Naive thymus-derived CD4-positive, alpha-beta T cell (primary cell): ENCODE measurements around the gene TNFAIP8L1. TPM values are rescaled to one million over a fixed set of nuclear protein-coding genes. Genes with fewer than 3 reads are reported as not detected.

Source experiments
- ATAC-seq: fragments of 150-1000 bp; cut with Tn5 transposase; 2 replicates; pipeline ENCODE4 v1.10.0; 2021; ENCODE audit warnings: mild to moderate bottlenecking, moderate library complexity
- CTCF ChIA-PET: fragments of 350-600 bp; sonication (Branson Sonifier 250); formaldehyde crosslinking; loops from one replicate; lab custom pipeline; 2021; ENCODE audit warnings: antibody characterized with exemption; lab: Charles Lee
- POLR2A ChIA-PET: fragments of 350-600 bp; sonication (Branson Sonifier 250); formaldehyde crosslinking; loops from one replicate; lab custom pipeline; 2021; ENCODE audit warnings: antibody characterized with exemption, inconsistent platforms; lab: Charles Lee
- DNase-seq, 9 donors: peaks; one replicate each; pipeline versions ENCODE4 v3.0.0 to v3.0.0-alpha.2; 2020 to 2022; ENCODE audit warnings: mixed read lengths in 1 of 9
- H3K27ac ChIP-seq: one replicate; pipeline ENCODE4 v1.7.0; 2013; ENCODE audit warnings: mild to moderate bottlenecking, low read depth, low read length, moderate library complexity
- H3K27me3 ChIP-seq, 2 donors: one replicate each; pipeline ENCODE4 v1.7.0; 2013; ENCODE audit warnings: low read length in 2 of 2, mild to moderate bottlenecking in 2 of 2, moderate library complexity in 2 of 2; ENCODE audit not compliant: control insufficient read depth in 2 of 2, insufficient read depth in 2 of 2
- H3K36me3 ChIP-seq, 3 experiments: 1 replicate in 2 of 3; 2 replicates in 1 of 3; pipeline ENCODE4 v1.7.0; 2013; ENCODE audit warnings: low read length in 3 of 3, mild to moderate bottlenecking in 3 of 3, moderate library complexity in 1 of 3; ENCODE audit not compliant: insufficient read depth in 3 of 3, control insufficient read depth in 2 of 3
- H3K4me1 ChIP-seq, 2 donors: one replicate each; pipeline ENCODE4 v1.7.0; 2013; ENCODE audit warnings: low read length in 2 of 2, mild to moderate bottlenecking in 2 of 2, moderate library complexity in 1 of 2; ENCODE audit not compliant: control insufficient read depth in 2 of 2, insufficient read depth in 2 of 2
- H3K4me3 ChIP-seq: 2 replicates; pipeline ENCODE4 v1.7.0; 2013; ENCODE audit warnings: mild to moderate bottlenecking, low read length
- H3K9me3 ChIP-seq, 3 experiments: 1 replicate in 2 of 3; 2 replicates in 1 of 3; pipeline ENCODE4 v1.7.0; 2013; ENCODE audit warnings: low read length in 3 of 3; ENCODE audit not compliant: control insufficient read depth in 2 of 3
- H3K27ac Mint-ChIP-seq, 9 donors: one replicate each; pipeline ENCODE4 v1.8.0; 2020 to 2022; ENCODE audit warnings: mixed read lengths in 9 of 9, mild to moderate bottlenecking in 8 of 9, moderate library complexity in 5 of 9, inconsistent platforms in 2 of 9
- H3K27me3 Mint-ChIP-seq, 5 donors: one replicate each; pipeline ENCODE4 v1.8.0; 2021 to 2022; ENCODE audit warnings: mixed read lengths in 5 of 5, mild to moderate bottlenecking in 1 of 5
- H3K36me3 Mint-ChIP-seq, 5 donors: one replicate each; pipeline ENCODE4 v1.8.0; 2020 to 2022; ENCODE audit warnings: mixed read lengths in 5 of 5, mild to moderate bottlenecking in 3 of 5, inconsistent platforms in 1 of 5
- H3K4me1 Mint-ChIP-seq, 7 donors: one replicate each; pipeline ENCODE4 v1.8.0; 2020 to 2022; ENCODE audit warnings: mixed read lengths in 7 of 7, mild to moderate bottlenecking in 3 of 7, inconsistent platforms in 1 of 7
- H3K4me3 Mint-ChIP-seq, 10 donors: one replicate each; pipeline ENCODE4 v1.8.0; 2020 to 2022; ENCODE audit warnings: mild to moderate bottlenecking in 10 of 10, mixed read lengths in 10 of 10, moderate library complexity in 6 of 10, inconsistent platforms in 2 of 10
- H3K9me3 Mint-ChIP-seq, 11 donors: one replicate each; pipeline ENCODE4 v1.8.0; 2020 to 2022; ENCODE audit warnings: mixed read lengths in 11 of 11, mild to moderate bottlenecking in 4 of 11, inconsistent platforms in 1 of 11, moderate library complexity in 1 of 11
- intact Hi-C, 2 donors: fragments of 100-400 bp; cut with micrococcal nuclease; formaldehyde crosslinking; loops; one replicate each; pipeline ENCODE4 v1.15.1; 2023
- polyA plus RNA-seq, 2 donors: library from polyadenylated mRNA; unstranded; fragments of 300-500 nt; fragmentation: Illumina TruSeq; gene quantifications; one replicate each; pipeline ENCODE4 v1.2.3, GENCODE V29; 2021
- total RNA-seq, 6 experiments: library from RNA in 5 of 6; stranded (reverse) in 5 of 6; gene quantifications; 1 replicate in 5 of 6; 2 replicates in 1 of 6; pipeline ENCODE4 v1.2.3 and lab custom pipeline; 2021 to 2026

TNFAIP8L1 gene
- total and polyA plus RNA-seq, 7 experiments from 2014 or later, result 8.0 to 22.4 (median 20.5) TPM

GRCh38 chr19:4652075-4652474 is 12.8 kb downstream of the TNFAIP8L1 start:
- Histone ChIP-seq H3K27me3 (no peaks in the 10 kb centered on the region), H3K4me1 (no peaks in the 10 kb centered on the region), H3K4me3 (no peak overlapping the region), H3K36me3 (peaks cover 0 to 52% (median 0%) of the 10 kb centered on the region in 3 experiments), H3K27ac (no peak overlapping the region), H3K9me3 (no peaks in the 10 kb centered on the region)
- ATAC-seq (no peak), DNase-seq (no peak)
- peaks cover 0 to 13% (median 0%) of the 10 kb centered on the region in 7 donors for H3K4me1 Mint-ChIP-seq
- ChIA-PET POLR2A (no interaction called here), CTCF (no interaction called here)
- no peaks in the 10 kb centered on the region for H3K27me3 Mint-ChIP-seq
- intact Hi-C loops, result no loop called here
- H3K27ac Mint-ChIP-seq, result no peak overlapping the region
- peaks cover 0 to 13% (median 4%) of the 10 kb centered on the region in 5 donors for H3K36me3 Mint-ChIP-seq
- H3K9me3 Mint-ChIP-seq, result no peaks in the 10 kb centered on the region
- no peak overlapping the region for H3K4me3 Mint-ChIP-seq

DNA sequence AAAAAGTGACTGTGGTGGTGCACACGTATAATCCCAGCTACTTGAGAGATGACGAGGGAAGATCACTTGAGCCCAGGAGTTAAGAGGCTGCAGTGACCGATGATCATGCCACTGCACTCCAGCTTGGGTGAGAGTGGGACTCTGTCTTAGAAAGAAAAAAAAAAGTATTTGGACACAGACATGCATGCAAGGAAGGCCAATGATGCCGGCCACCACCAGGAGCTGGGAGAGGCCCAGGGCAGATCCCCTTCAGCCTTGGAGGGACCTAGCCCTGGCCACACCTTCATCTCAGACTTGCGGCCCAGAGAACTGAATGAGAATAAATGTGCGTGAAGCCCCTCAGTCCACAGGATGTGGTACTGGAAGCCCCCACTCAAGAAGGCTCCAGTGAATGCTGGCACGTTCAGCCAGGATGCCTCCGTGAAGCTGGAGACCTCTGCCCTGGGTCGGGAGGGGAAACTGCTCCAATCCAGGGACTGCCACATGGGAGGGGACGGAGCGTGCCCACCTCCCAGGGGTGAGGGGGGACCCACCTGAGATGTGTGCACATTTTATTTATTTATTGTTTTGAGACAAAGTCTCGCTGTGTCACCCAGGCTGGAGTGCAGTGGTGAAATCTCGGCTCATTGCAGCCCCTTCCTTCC is 14.6 kb downstream of the TNFAIP8L1 start:
- Mint-ChIP-seq H3K27me3 (no peaks in the 10 kb centered on the region), H3K4me1 (peaks cover 0 to 12% (median 0%) of the 10 kb centered on the region in 7 donors), H3K36me3 (peaks cover 0 to 13% (median 4%) of the 10 kb centered on the region in 5 donors), H3K9me3 (no peaks in the 10 kb centered on the region), H3K4me3 (no peak overlapping the region), H3K27ac (peak overlapping the region in 1 of 9 donors; percentile 74)
- H3K36me3 ChIP-seq, result peaks cover 0 to 67% (median 7%) of the 10 kb centered on the region in 3 experiments
- H3K4me3 ChIP-seq, result no peak overlapping the region
- ATAC-seq, result no peak
- DNase-seq, result no peak
- POLR2A ChIA-PET, result no interaction called here
- CTCF ChIA-PET, result no interaction called here
- no peak overlapping the region for H3K27ac ChIP-seq
- no peaks in the 10 kb centered on the region for H3K4me1 ChIP-seq
- no peaks in the 10 kb centered on the region for H3K9me3 ChIP-seq
- intact Hi-C loops, result no loop called here
- no peaks in the 10 kb centered on the region for H3K27me3 ChIP-seq

- CTCF ChIA-PET, result no interaction called here
- no peak for DNase-seq
Measured at GRCh38 chr19:4654437-4655361, 15.4 kb downstream of the TNFAIP8L1 start.

DNA sequence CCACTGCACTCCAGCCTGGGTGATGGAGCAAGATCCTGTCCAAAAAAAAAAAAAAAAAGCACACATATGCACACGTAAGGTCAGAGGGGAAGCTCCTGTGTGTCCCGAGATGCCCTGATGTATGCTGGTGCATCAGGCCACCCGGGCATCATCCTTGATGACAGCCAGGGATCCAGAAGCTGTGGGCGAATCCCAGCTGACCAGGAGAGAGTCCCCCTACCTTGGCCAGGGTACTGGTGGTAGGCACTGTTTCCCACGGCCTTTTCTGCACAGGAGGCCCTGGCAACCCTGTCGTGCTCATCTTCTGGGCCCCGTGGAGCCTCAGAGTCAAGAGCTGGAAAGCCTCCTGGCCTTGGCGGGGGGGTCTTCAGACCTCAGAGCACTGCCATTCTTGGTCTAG is 16.8 kb downstream of the TNFAIP8L1 start:
- Histone ChIP-seq H3K27ac (no peak overlapping the region), H3K9me3 (no peaks in the 10 kb centered on the region), H3K36me3 (peaks cover 0 to 75% (median 14%) of the 10 kb centered on the region in 3 experiments), H3K4me1 (no peaks in the 10 kb centered on the region), H3K27me3 (no peaks in the 10 kb centered on the region), H3K4me3 (no peak overlapping the region)
- H3K36me3 Mint-ChIP-seq, result peaks cover 4 to 17% (median 6%) of the 10 kb centered on the region in 5 donors
- intact Hi-C loops, result no loop called here
- DNase-seq (no peak), ATAC-seq (no peak)
- H3K27me3 Mint-ChIP-seq, result no peaks in the 10 kb centered on the region
- H3K4me1 Mint-ChIP-seq, result peaks cover 0 to 8% (median under 1%) of the 10 kb centered on the region in 7 donors
- ChIA-PET POLR2A (no interaction called here), CTCF (interaction anchor here (0.7 kb wide), 1 partner anchor 286 kb away, joined by 4 read pairs; no protein-coding TSS in a partner anchor)
- no peaks in the 10 kb centered on the region for H3K9me3 Mint-ChIP-seq
- H3K4me3 Mint-ChIP-seq, result no peak overlapping the region
- no peak overlapping the region for H3K27ac Mint-ChIP-seq

More at GRCh38 chr19:4654437-4655361, 15.4 kb downstream of the TNFAIP8L1 start:
- Histone ChIP-seq H3K9me3 (no peaks in the 10 kb centered on the region), H3K27ac (no peak overlapping the region), H3K4me1 (no peaks in the 10 kb centered on the region), H3K36me3 (peaks cover 0 to 69% (median 9%) of the 10 kb centered on the region in 3 experiments), H3K4me3 (no peak overlapping the region), H3K27me3 (no peaks in the 10 kb centered on the region)
- POLR2A ChIA-PET, result no interaction called here
- H3K4me1 Mint-ChIP-seq, result peaks cover 0 to 8% (median 0%) of the 10 kb centered on the region in 7 donors
- no peaks in the 10 kb centered on the region for H3K27me3 Mint-ChIP-seq
- peaks cover 1 to 13% (median 5%) of the 10 kb centered on the region in 5 donors for H3K36me3 Mint-ChIP-seq
- H3K27ac Mint-ChIP-seq, result peak overlapping the region in 2 of 9 donors; percentile 22 to 51
- H3K9me3 Mint-ChIP-seq, result no peaks in the 10 kb centered on the region
- intact Hi-C loops, result no loop called here
- ATAC-seq, result no peak
- H3K4me3 Mint-ChIP-seq, result no peak overlapping the region

DNA sequence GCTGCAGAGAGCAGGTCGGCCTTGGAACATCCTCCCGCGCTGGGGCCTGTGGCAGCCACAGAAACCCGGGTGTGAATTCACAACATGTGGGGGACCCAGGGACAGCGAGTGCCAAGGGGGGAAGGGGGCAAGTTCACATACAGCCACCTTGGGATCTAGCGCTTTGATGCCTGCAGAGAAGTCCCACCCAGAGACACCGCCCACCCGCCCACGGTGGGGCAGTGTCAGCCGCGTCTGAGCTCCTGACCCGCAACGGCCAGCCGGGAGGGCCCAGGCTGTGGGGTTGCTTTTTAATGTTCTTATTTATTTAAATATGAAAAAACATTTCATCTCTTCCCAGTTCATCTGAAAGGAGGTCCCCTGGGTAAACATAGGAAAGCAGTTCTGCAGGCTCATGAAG is 17.9 kb downstream of the TNFAIP8L1 start:
- POLR2A ChIA-PET, result no interaction called here
- Mint-ChIP-seq H3K4me3 (no peak overlapping the region), H3K9me3 (no peaks in the 10 kb centered on the region), H3K27ac (no peak overlapping the region), H3K36me3 (peaks cover 4 to 23% (median 6%) of the 10 kb centered on the region in 5 donors), H3K4me1 (peaks cover 0 to 8% (median 4%) of the 10 kb centered on the region in 7 donors), H3K27me3 (no peaks in the 10 kb centered on the region)
- no peak overlapping the region for H3K4me3 ChIP-seq
- intact Hi-C loops, result no loop called here
- H3K36me3 ChIP-seq, result peaks cover 0 to 80% (median 14%) of the 10 kb centered on the region in 3 experiments
- DNase-seq (no peak), ATAC-seq (no peak)
- CTCF ChIA-PET, result no interaction called here
- H3K9me3 ChIP-seq, result no peaks in the 10 kb centered on the region
- H3K27ac ChIP-seq, result no peak overlapping the region
- no peaks in the 10 kb centered on the region for H3K4me1 ChIP-seq
- H3K27me3 ChIP-seq, result no peaks in the 10 kb centered on the region

DNA sequence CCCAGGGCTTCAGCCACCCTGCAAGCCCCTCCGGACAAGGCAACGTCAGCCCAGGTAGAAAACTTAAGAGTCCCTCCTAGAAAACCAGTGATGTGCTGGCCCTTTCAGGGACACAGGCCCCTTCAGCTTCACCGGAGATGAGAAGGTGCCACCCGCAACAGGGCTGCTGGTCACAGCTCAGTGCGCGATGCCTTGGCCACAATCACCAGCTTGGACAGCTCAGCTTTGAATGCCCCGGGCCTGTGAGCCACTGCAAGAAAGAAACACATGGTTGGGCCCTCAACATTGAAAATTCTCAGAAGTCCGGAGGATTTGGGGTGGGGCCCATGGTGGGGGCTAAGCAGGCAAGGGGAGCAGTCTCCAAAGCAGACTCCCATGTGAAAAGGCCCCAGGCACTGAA is 18.5 kb downstream of the TNFAIP8L1 start:
- intact Hi-C loops, result no loop called here
- Histone ChIP-seq H3K4me1 (no peaks in the 10 kb centered on the region), H3K36me3 (peaks cover 0 to 80% (median 14%) of the 10 kb centered on the region in 3 experiments), H3K4me3 (no peak overlapping the region), H3K27me3 (no peaks in the 10 kb centered on the region), H3K27ac (no peak overlapping the region), H3K9me3 (no peaks in the 10 kb centered on the region)
- peaks cover 4 to 23% (median 6%) of the 10 kb centered on the region in 5 donors for H3K36me3 Mint-ChIP-seq
- H3K27me3 Mint-ChIP-seq, result no peaks in the 10 kb centered on the region
- ATAC-seq (no peak), DNase-seq (no peak)
- POLR2A ChIA-PET, result no interaction called here
- H3K9me3 Mint-ChIP-seq, result no peaks in the 10 kb centered on the region
- peaks cover 0 to 8% (median 5%) of the 10 kb centered on the region in 7 donors for H3K4me1 Mint-ChIP-seq
- CTCF ChIA-PET, result no interaction called here
- peak overlapping the region in 2 of 9 donors; percentile 16 to 17 for H3K27ac Mint-ChIP-seq
- H3K4me3 Mint-ChIP-seq, result no peak overlapping the region
